BLaER1 (cell line): ENCODE measurements around the gene PLA2G4A.
"Not testable (repeated sequence)": the region's sequence is repeated elsewhere in the genome, so short reads cannot be mapped to it uniquely, and the experiment has no call there.

Source experiments
- H3K27ac ChIP-seq: shearing (Covaris generic); formaldehyde crosslinking; 2 replicates; pipeline ENCODE4 v1.8.1; 2022
- H3K27me3 ChIP-seq: shearing (Covaris generic); formaldehyde crosslinking; 2 replicates; pipeline ENCODE4 v1.8.1; 2022
- H3K36me3 ChIP-seq: shearing (Covaris generic); formaldehyde crosslinking; 2 replicates; pipeline ENCODE4 v1.8.1; 2022
- H3K4me1 ChIP-seq: shearing (Covaris generic); formaldehyde crosslinking; 2 replicates; pipeline ENCODE4 v1.8.1; 2022
- H3K4me2 ChIP-seq: shearing (Covaris generic); formaldehyde crosslinking; 2 replicates; pipeline ENCODE4 v1.8.1; 2022
- H3K4me3 ChIP-seq: shearing (Covaris generic); formaldehyde crosslinking; 2 replicates; pipeline ENCODE4 v1.8.1; 2022
- H3K9ac ChIP-seq: shearing (Covaris generic); formaldehyde crosslinking; 2 replicates; pipeline ENCODE4 v1.8.1; 2022
- H3K9me3 ChIP-seq: shearing (Covaris generic); formaldehyde crosslinking; 2 replicates; pipeline ENCODE4 v1.8.1; 2022
- H4K20me1 ChIP-seq: shearing (Covaris generic); formaldehyde crosslinking; 2 replicates; pipeline ENCODE4 v1.8.1; 2022
- Cebpa-rat ChIP-seq: shearing (Covaris generic); IDR thresholded peaks from 2 replicates; pipeline ENCODE4 v1.8.1; 2022

PLA2G4A gene

GRCh38 chr1:186903374-186904136, 74.8 kb downstream of the PLA2G4A start:
- Histone ChIP-seq H3K4me3 (no peak overlapping the region), H4K20me1 (no peaks in the 10 kb centered on the region), H3K27ac (no peak overlapping the region), H3K4me1 (no peaks in the 10 kb centered on the region), H3K4me2 (no peak overlapping the region), H3K27me3 (no peaks in the 10 kb centered on the region), H3K36me3 (no peaks in the 10 kb centered on the region), H3K9ac (no peak overlapping the region), H3K9me3 (no peaks in the 10 kb centered on the region)
- TF ChIP-seq Cebpa-rat = no peak

- Histone ChIP-seq H3K9me3 (no peaks in the 10 kb centered on the region), H4K20me1 (no peaks in the 10 kb centered on the region), H3K4me1 (no peaks in the 10 kb centered on the region), H3K4me2 (no peak overlapping the region), H3K9ac (no peak overlapping the region), H3K27me3 (no peaks in the 10 kb centered on the region), H3K36me3 (no peaks in the 10 kb centered on the region), H3K27ac (no peak overlapping the region), H3K4me3 (no peak overlapping the region)
- no peak for TF ChIP-seq Cebpa-rat
Measured at GRCh38 chr1:186904361-186904760, 75.6 kb downstream of the PLA2G4A start.

DNA sequence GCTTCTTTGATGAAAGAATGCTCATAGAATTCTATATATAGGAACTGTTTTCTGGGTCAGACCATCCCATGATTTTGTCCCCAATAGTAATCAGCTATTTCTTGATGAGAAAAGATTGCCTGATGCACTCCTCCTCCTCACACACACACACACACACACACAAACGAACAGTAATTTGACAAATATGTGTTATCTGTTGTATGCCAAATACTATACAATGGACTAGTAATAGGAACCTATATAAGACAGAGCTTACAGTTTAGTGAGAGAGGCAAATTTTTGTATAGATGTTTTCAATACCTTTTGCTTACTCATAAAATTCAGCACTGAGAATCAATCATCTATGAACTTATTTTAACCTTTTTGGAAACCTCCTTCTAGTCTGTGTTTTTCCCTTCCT, 76.8 kb downstream of the PLA2G4A start:
- H3K4me1 ChIP-seq = no peaks in the 10 kb centered on the region
- TF ChIP-seq Cebpa-rat = no peak
- H3K9me3 ChIP-seq = no peaks in the 10 kb centered on the region
- H3K27ac ChIP-seq = no peak overlapping the region
- H4K20me1 ChIP-seq = no peaks in the 10 kb centered on the region
- H3K27me3 ChIP-seq = no peaks in the 10 kb centered on the region
- no peak overlapping the region for H3K4me3 ChIP-seq
- no peak overlapping the region for H3K9ac ChIP-seq
- H3K4me2 ChIP-seq = no peak overlapping the region
- no peaks in the 10 kb centered on the region for H3K36me3 ChIP-seq

DNA sequence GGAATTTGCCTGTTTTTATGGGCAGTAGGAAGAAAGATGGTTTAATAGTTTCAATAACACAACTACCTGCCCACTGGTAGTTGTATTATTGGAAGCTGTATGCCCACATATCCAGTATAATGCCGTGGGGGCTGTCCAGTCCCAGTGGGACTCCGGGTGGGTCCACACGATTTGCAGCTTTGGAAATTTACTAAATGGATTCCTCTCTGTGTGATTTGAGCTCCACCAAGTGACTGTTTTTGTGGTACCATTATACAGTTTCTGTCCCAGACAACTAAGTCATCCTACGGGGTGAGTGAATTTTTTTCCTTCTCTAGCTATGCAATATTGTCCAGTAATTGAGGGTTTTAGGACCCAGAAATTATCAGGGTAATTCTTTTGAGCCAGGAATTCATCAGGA, 86.8 kb downstream of the PLA2G4A start:
- no peak overlapping the region for H3K9ac ChIP-seq
- H3K27ac ChIP-seq = no peak overlapping the region
- H3K4me2 ChIP-seq = no peak overlapping the region
- no peaks in the 10 kb centered on the region for H4K20me1 ChIP-seq
- H3K27me3 ChIP-seq = no peaks in the 10 kb centered on the region
- H3K4me1 ChIP-seq = no peaks in the 10 kb centered on the region
- no peak overlapping the region for H3K4me3 ChIP-seq
- no peak for TF ChIP-seq Cebpa-rat
- H3K9me3 ChIP-seq = no peaks in the 10 kb centered on the region
- no peaks in the 10 kb centered on the region for H3K36me3 ChIP-seq

DNA sequence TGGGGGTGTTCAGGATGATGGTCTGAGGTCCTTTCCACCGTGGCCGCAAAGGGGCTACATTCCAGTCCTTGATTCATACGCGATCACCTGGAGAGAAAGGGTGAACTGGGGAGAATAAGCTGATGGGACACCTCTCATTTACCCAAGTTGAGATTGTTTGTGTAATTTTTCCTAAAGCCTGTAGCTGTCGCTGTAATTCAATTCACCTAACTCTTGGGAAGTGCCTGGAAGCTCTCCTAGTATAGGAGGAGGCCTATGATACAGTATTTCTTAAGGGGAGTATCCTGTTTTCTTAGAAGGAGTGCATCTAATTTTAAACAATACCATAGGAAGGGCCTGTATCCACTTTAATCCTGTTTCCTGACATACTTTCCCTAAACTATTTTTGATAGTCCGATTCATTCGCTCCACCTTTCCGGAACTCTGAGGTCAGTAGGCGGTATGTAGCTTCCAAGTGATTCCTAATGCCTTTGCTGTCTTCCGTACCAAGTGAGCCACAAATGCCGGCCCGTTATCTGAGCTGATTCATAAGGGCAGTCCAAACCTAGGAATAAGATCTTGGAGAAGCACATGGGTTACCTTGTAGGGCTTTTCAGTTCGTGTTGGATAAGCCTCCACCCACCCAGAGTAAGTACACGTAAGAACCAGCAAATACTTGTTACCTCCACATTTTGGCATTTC, 88.5 kb downstream of the PLA2G4A start:
- not testable (repeated sequence) for H3K36me3 ChIP-seq, H4K20me1 ChIP-seq, H3K4me1 ChIP-seq

GRCh38 chr1:186921386-186921785, 92.6 kb downstream of the PLA2G4A start:
- H3K4me3 ChIP-seq, H3K4me2 ChIP-seq, H3K4me1 ChIP-seq, H4K20me1 ChIP-seq, H3K9ac ChIP-seq, H3K27me3 ChIP-seq, H3K27ac ChIP-seq, H3K36me3 ChIP-seq, H3K9me3 ChIP-seq: not testable (repeated sequence)

More for the DNA sequence above, 88.5 kb downstream of the PLA2G4A start:
- H3K27me3 ChIP-seq, H3K27ac ChIP-seq, H3K4me2 ChIP-seq, H3K4me3 ChIP-seq, H3K9me3 ChIP-seq, H3K9ac ChIP-seq: not testable (repeated sequence)

DNA sequence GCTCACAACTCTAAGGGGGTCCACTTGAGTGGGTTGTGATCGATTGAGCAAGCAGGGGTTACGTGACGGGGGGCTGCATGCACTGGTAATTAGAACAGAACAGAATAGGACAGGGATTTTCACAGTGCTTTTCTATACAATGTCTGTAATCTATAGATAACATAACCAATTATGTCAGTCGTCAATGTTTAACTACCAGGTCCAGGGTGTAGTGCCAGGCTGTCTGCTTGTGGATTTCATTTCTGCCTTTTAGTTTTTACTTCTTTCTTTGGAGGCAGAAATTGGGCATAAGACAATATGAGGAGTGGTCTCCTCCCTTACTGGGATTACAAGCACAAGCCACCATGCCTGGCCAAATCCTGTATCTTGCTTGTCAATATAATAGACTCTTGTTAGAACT, 94.1 kb downstream of the PLA2G4A start:
- H3K9me3 ChIP-seq, H3K4me1 ChIP-seq, H3K36me3 ChIP-seq, H4K20me1 ChIP-seq, H3K4me2 ChIP-seq, H3K4me3 ChIP-seq, H3K27me3 ChIP-seq, H3K9ac ChIP-seq, H3K27ac ChIP-seq: not testable (repeated sequence)

DNA sequence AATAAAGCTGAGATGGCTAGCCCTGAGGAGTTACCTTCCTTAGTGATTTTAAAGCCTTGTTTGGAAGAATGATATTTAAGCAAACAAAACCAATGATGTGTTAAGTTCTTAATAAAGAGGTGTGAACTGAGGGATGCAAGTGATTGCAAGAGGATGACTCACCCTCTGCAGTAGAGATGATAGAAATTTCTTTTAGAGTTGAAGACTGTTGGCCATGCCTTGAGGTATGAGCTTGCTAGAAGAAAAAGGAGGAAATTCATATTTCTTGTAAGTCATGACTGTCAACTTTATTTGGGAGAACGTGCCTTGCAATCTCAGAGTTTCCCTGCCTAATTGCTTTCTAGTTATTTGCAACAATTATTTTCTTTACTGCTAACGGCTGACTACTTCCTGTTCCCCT, 94.7 kb downstream of the PLA2G4A start:
- TF ChIP-seq Cebpa-rat = no peak
- Histone ChIP-seq H4K20me1 (no peaks in the 10 kb centered on the region), H3K4me3 (no peak overlapping the region), H3K27me3 (no peaks in the 10 kb centered on the region), H3K9me3 (peaks cover 7% of the 10 kb centered on the region), H3K9ac (no peak overlapping the region), H3K4me2 (no peak overlapping the region), H3K4me1 (no peaks in the 10 kb centered on the region), H3K36me3 (no peaks in the 10 kb centered on the region), H3K27ac (no peak overlapping the region)

- Histone ChIP-seq H3K4me2 (no peak overlapping the region), H3K36me3 (no peaks in the 10 kb centered on the region), H3K4me3 (no peak overlapping the region), H3K4me1 (no peaks in the 10 kb centered on the region), H3K9ac (no peak overlapping the region), H3K27me3 (no peaks in the 10 kb centered on the region), H4K20me1 (no peaks in the 10 kb centered on the region), H3K27ac (no peak overlapping the region), H3K9me3 (peaks cover 7% of the 10 kb centered on the region)
- no peak for TF ChIP-seq Cebpa-rat
Measured at GRCh38 chr1:186925881-186926669, 97.3 kb downstream of the PLA2G4A start.

GRCh38 chr1:186927884-186928283, 99.1 kb downstream of the PLA2G4A start:
- H3K9ac ChIP-seq = no peak overlapping the region
- H3K27me3 ChIP-seq = no peaks in the 10 kb centered on the region
- H3K4me1 ChIP-seq = no peaks in the 10 kb centered on the region
- no peak for TF ChIP-seq Cebpa-rat
- H3K27ac ChIP-seq = no peak overlapping the region
- no peaks in the 10 kb centered on the region for H4K20me1 ChIP-seq
- no peaks in the 10 kb centered on the region for H3K36me3 ChIP-seq
- no peaks in the 10 kb centered on the region for H3K9me3 ChIP-seq
- no peak overlapping the region for H3K4me3 ChIP-seq
- no peak overlapping the region for H3K4me2 ChIP-seq
